Right forelimb (tissue), 1 donor: ENCODE results near the gene MXRA8.

Source experiments
- DNase-seq: peaks from one replicate; pipeline ENCODE4 v3.0.0-alpha.2; 2018

Gene MXRA8

DNA sequence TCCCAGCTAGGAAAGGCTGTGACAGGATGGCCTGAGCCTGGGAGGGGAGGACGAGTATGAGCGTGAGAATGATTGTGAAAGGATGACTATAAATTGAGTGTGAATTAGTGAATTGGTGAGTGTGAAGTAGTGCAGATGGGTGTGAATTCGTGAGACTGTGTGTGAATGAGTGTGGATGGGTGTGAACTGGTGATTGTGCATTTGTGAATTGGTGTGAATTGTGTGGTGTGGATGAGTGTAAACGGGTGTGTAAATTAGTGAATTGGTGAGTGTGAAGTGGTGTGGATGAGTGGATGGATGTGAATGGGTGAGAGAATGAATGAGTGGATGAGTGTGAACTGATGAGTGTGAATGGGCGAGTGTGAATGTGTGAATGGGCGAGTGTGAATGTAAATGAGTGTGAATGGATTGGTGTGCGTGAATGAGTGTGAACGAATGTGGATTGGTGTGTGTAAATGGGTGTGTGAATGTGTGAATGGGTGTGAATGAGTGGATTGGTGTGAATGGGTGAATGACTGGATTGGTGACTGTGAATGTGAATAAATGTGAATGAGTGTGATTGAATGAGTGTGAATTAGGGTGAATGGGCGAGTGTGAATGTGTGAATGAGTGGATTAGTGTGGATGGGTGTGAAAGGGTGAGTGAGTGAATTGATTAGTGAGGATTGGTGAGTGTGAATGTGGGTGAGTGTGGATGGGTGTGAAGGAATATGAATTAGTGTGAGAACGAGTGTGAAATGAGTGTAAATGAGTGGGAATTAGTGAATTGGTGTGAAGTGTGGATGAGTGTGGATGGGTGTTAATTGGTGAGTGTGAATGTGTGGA is 7.7 kb upstream of the MXRA8 start:
- DNase-seq, result no peak

GRCh38 chr1:1364266-1364665 is 5.9 kb upstream of the MXRA8 start:
- no peak for DNase-seq

- DNase-seq, result peak; percentile 77
Measured at GRCh38 chr1:1361982-1362423, 3.6 kb upstream of the MXRA8 start.

DNA sequence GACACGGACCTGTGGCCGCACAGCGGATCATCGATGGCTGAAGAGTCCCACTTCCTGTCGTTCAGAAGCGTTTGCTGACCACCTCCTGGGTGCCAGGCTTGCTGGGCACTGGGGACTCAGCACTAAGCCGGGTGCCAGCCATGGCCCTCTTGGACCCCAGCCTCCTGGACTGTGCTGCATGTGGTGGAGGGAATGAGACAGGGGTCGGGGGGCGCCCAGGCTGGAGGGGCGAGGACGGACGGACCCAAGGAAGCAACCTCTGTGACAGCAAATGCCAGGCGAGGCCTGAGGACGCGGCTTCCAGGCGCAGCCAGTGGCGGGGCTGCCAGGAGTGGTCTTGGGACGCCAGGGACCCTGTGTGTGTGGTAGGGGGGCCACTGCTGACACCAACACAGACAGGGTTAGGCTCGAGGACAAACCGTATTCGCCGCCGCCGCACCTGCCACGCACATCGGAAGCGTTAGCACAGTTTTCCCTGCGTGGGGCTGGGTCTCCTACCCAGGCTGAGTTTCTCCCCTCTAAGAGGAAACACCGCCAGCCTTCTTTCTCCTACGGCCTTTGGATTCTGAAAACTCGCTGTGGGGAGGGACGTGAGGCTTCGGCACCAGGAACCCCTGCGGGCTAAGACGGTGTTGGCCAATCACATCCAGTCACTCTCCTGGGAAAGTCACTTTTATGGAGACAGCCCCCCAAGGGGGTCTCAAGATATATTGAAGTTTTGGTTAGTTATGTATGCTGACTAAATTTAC is 3.1 kb upstream of the MXRA8 start:
- no peak for DNase-seq

GRCh38 chr1:1360506-1361169 is 2.3 kb upstream of the MXRA8 start:
- DNase-seq, result peak; percentile 75

GRCh38 chr1:1359664-1360468 is 1.5 kb upstream of the MXRA8 start:
- DNase-seq, result peak; percentile 85

DNA sequence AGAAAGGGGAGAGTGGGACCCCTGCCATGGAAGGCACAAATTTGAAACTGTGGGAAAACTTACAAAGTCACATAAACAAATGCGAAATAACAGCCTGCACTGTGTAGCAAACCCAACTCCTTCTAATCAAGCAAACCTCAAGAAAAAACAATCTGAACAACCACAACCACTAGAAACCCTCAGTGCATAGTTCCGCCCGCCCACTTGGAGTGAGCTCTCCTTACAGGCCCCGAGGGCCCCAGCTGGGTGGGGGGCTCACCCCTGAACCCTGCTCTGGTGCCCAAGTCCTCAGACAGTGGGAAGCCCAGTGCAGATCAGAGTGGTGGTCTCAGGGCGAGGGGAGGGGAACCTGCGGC is 931 bp upstream of the MXRA8 start:
- no peak for DNase-seq

- DNase-seq, result no peak
Measured at GRCh38 chr1:1357871-1358432, 403 bp downstream of the MXRA8 start.

DNA sequence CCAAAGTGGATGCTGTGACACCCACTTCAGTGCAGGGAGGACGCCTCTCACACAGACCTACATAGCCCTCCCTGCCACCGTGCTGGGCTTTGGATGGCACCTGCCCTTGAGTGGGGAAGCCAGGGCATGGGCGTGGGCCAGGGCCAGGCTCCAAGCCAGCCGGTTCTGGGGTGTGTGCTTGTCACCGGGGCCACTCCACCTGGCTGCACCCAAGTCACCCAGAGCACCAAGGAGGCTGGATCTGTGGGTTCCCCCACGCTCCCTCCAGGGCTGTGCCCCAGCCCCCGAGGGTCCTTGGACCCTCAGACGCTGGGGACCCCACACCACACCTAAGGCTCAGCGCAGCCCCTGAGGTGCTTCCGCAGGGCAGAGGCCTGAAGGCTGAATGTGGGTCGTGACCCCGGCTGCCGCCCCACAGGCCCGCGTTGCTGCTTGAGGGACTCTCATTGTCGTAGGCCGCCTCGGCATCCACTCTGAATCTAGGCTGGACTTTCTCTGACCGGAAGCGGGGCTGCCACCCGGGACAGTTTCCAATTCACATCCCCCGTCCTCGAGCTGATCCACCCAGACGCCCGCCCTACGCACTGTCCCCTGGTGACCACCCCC is 1.5 kb downstream of the MXRA8 start:
- no peak for DNase-seq

DNA sequence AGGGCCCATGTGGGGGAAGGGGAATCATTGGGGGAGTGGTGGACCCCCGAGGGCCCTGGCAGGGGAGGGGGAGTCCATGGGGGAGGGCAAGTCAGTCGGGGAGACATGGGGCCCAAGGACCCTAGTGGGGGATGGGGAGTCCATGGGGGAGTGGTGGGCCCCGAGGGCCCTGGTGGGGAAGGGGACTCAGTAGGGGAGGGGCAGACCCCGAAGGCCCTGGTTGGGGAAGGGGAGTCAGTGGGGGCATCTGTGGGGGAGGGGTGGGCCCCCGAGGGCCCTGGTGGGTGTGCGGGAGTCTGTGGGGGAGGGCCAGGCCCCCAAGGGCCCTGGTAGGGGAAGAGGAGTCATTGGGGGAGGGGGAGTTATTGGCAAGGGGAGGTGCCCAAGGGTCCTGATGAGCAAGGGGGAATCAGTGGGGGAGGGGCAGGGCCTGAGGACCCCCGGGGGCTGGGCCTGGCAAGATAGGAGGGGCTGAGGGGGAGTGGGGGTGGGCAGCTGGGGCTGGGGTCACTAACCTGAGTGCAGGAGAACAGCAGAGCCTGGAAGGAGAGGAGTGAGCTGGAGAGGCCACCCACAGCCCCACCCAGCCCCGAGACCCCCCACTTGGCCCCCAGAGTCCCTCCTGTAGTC is 2.1 kb downstream of the MXRA8 start:
- no peak for DNase-seq

- DNase-seq, result peak; percentile 58
Measured at GRCh38 chr1:1355416-1355815, 2.9 kb downstream of the MXRA8 start.

- DNase-seq, result no peak
Measured at GRCh38 chr1:1354271-1355247, 3.8 kb downstream of the MXRA8 start.

DNA sequence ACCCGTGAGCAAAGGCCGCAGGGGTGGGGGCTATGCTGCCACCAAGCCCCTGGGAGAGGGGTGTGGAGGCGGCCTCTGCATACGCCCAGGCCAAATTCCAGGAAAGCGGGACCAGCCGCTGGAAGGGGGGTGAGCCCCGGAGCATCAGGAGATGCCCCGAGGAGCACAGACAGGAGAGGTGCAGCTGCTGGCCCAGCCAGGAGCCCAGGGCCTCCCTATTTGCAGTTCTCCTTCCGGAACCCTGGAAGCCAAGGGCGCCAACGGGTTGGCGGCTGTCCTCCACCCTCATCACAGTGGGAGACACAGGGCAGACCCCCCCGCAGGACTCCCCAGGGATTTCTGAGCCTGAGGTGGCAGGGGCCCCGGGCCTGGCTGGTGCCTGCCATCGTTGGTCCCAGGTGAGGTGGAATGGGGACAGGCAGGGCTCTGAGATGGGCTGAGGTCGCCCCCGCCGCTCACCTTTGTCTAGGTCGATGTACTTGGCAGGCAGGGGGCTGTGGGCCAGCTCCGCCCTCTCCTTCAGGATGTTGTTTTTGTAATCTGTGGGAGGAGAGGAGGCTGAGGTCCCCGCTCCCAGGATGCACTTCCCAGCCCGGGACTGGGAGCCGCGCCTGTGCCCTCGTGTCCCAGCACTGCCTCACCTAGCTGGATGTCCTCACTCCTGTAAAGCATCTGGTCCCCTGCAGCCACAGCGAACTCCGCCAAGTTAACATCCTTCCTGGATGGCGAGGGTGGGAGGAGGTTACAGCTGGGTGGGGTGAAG is 4.8 kb downstream of the MXRA8 start:
- no peak for DNase-seq

GRCh38 chr1:1352786-1353388 is 5.5 kb downstream of the MXRA8 start:
- DNase-seq, result no peak

DNA sequence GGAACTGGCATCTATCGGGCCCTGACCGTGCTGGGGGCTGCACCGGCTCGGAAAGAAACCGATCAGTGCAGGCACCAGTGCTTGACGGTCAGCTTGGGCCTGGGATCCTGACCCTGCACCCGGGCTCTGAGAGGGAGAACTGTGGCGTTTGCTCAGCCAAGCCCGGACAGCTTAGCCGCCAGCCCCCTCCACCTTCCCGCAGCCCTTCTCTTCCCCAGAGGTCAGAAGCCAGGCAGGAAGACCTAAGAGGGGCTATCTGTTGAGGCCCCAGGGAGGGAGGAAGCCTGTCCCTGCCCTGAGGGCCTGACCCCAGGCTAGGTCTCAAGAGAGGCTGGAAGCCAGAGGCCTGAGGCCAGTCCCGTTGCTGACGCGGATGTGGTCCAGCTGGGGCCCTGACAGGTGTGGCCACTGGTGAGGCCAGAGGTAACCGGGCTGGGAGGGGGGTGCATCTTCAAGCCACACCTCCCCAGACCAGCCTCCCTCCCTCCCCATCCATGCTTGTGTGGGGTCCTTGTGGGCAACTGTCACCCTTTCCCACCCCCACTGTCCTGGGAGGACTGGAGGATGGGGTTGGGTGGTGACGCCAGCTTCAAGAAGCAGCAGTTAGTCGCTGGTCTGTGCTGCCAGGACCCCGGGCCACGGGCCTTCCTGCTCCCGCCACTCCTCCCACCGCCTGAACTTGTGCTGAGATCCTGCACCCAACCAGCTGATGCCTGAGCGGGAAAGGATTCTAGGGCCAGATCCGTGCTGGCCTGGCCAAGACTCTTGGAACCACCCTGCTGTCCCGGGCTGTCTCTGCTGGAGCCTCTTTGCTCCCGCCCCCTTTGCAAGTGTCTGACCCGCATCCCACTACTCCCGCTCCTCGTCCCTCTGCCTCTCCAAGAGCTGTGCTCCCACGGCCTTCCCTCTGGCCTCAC is 6.6 kb downstream of the MXRA8 start:
- peak; percentile 78 for DNase-seq

GRCh38 chr1:1349256-1350012 is 8.9 kb downstream of the MXRA8 start, which contains the start of gene DVL1:
DVL1 (minus strand) TSS chr1:1349418; CDS start chr1:1349065, 353 bp downstream.
- peak; percentile 84 for DNase-seq
